ENCODE results near the gene CEP85L.

CEP85L gene

DNA sequence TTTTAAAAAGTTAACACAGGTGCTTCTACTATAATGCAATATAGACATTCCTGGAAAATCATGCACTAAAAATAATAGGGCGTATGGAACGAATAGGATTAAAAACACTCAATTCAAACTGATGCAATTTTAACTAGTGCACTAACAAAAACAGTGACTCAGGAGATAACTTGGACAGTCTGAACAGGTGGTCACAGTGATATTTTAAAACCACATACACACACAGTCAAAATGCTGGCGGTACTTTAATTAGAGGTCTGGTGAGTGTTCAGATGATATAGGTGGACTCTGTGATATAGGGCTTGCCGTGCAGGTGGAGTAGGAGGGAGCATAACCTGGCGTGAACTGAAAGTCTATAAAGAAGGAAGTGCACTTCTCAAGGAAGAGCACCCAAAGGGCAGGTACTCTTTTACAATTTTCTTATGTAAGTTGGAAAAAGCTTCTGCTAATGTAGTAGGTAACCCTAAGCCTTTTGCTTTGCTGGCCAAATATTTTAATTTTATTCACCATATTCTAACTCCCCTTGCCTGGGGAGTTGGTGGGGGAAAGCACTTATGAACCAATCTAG is 145.2 kb downstream of the CEP85L start:
- Histone ChIP-seq H3K27ac (no peak overlapping the region), H3K9ac (no peak overlapping the region), H3K4me1 (no peaks in the 10 kb centered on the region), H3K9me3 (replicated peaks in 1 of 11) (no peaks in the 10 kb centered on the region), H3K4me2 (no peak overlapping the region), H3K4me3 (no peak overlapping the region), H3K27me3 (no peaks in the 10 kb centered on the region), H3K36me3 (peaks cover 0 to 61% (median 16%) of the 10 kb centered on the region in 11 experiments; a peak in 13 of 22 replicates), H4K20me1 (peaks cover 0 to 73% (median 0%) of the 10 kb centered on the region in 11 experiments; a peak in 3 of 22 replicates)
- TF ChIP-seq Cebpa-rat (IDR thresholded peaks at IDR 0.05), result no peak

DNA sequence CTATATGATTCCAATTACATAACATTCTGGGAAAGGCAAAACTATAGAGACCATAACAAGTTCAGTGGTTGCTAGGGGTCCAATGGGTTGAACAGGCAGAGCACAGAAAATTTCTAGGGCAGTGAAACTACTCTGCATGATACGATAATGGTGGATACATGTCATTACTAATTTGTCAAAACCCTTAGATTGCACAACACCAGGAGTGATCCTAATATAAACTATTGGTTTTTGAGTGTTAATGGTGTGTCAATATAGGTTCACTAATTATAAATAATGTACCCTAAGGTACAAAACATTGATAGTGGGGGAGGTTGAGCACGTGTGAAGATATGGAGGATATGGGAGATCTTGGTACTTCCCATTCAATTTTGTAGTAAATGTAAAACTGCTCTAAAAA is 145.7 kb downstream of the CEP85L start:
- H3K4me1 ChIP-seq, result no peaks in the 10 kb centered on the region
- TF ChIP-seq Cebpa-rat (IDR thresholded peaks at IDR 0.05), result no peak
- no peak overlapping the region for H3K4me2 ChIP-seq
- H3K36me3 ChIP-seq, result peaks cover 0 to 61% (median 16%) of the 10 kb centered on the region in 11 experiments; a peak in 13 of 22 replicates
- no peaks in the 10 kb centered on the region for H3K9me3 ChIP-seq (replicated peaks in 1 of 11)
- no peak overlapping the region for H3K27ac ChIP-seq
- H3K4me3 ChIP-seq, result no peak overlapping the region
- peaks cover 0 to 73% (median 0%) of the 10 kb centered on the region in 11 experiments; a peak in 3 of 22 replicates for H4K20me1 ChIP-seq
- H3K9ac ChIP-seq, result no peak overlapping the region
- H3K27me3 ChIP-seq, result no peaks in the 10 kb centered on the region

DNA sequence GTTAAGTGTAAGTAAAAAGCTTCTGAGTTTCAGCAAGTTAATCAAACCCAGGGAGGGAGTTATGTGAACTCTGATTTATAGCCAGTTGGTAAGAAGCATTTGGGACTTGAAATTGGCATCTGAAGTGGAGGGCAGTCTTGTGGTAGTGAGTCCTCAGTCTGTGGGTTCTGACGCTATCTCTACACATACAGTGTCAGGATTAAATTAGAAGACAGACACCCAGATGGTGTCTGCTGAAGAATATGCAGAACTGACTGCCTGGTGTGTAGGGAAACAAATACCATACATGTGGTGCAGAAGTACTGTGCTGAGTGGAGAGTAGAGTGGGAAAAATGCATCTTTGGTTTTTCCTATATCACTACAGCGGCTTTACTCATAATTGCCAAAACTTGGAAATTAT is 146.8 kb downstream of the CEP85L start:
- Histone ChIP-seq H3K4me1 (no peaks in the 10 kb centered on the region), H3K4me3 (no peak overlapping the region), H3K9ac (no peak overlapping the region), H3K36me3 (peaks cover 0 to 67% (median 16%) of the 10 kb centered on the region in 11 experiments; a peak in 13 of 22 replicates), H3K4me2 (no peak overlapping the region), H3K27ac (no peak overlapping the region), H4K20me1 (peaks cover 0 to 74% (median 0%) of the 10 kb centered on the region in 11 experiments; a peak in 3 of 22 replicates), H3K27me3 (no peaks in the 10 kb centered on the region), H3K9me3 (replicated peaks in 1 of 11) (no peaks in the 10 kb centered on the region; a peak in 1 of 22 replicates)
- TF ChIP-seq Cebpa-rat (IDR thresholded peaks at IDR 0.05), result no peak

DNA sequence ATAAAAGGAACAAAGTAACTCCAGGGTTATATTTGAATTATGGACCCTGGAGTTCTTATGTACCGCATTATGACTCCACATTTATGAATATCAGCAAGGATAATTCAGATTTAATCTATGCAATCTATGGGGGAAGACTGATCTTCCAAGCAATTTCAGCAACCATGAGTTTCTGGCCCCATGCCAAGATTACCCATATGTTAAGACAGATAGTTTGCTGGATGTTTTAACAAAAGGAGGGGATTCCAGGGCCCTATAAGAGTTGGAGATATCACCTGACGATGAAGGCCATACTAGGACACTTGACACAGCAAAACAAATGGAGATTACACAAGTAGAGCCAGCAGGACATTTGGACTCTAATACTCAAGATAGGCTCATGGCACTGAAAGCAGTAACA is 149.2 kb downstream of the CEP85L start:
- Histone ChIP-seq H3K4me3 (no peak overlapping the region), H3K27me3 (no peaks in the 10 kb centered on the region), H3K36me3 (peaks cover 0 to 77% (median 16%) of the 10 kb centered on the region in 11 experiments; a peak in 13 of 22 replicates)

DNA sequence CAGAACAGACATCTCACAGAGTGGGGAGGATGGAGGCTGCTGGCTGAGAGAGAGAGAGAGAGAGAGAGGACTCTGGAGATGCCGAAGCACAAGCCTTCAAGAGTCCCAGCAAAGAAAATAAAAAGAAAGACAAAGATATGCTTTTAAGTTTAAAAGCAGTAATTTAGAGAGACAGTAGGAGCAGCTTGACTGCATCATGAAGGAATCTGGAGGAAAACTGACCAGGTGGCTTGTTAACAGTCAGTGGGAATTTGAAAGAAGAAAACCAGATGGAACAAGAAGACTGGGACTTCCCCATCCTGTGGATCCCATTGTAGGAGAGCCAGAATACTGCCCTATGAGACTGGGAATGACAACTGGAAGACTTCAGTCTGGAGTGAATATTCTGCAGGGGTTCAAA is 149.6 kb downstream of the CEP85L start:
- H3K4me2 ChIP-seq, result no peak overlapping the region
- no peak overlapping the region for H3K27ac ChIP-seq
- H4K20me1 ChIP-seq, result peaks cover 0 to 52% (median 0%) of the 10 kb centered on the region in 11 experiments; a peak in 2 of 22 replicates
- H3K27me3 ChIP-seq, result no peaks in the 10 kb centered on the region
- no peak overlapping the region for H3K9ac ChIP-seq
- peaks cover 0 to 81% (median 16%) of the 10 kb centered on the region in 11 experiments; a peak in 13 of 22 replicates for H3K36me3 ChIP-seq
- H3K4me3 ChIP-seq, result no peak overlapping the region
- TF ChIP-seq Cebpa-rat (IDR thresholded peaks at IDR 0.05), result no peak
- no peaks in the 10 kb centered on the region; a peak in 1 of 20 replicates for H3K4me1 ChIP-seq
- no peaks in the 10 kb centered on the region; a peak in 1 of 22 replicates for H3K9me3 ChIP-seq (replicated peaks in 1 of 11)

More for the DNA sequence above, 149.2 kb downstream of the CEP85L start:
- no peak overlapping the region for H3K27ac ChIP-seq
- no peaks in the 10 kb centered on the region for H3K4me1 ChIP-seq
- H3K4me2 ChIP-seq, result no peak overlapping the region
- no peaks in the 10 kb centered on the region; a peak in 1 of 22 replicates for H3K9me3 ChIP-seq (replicated peaks in 1 of 11)
- peaks cover 0 to 56% (median 0%) of the 10 kb centered on the region in 11 experiments; a peak in 3 of 22 replicates for H4K20me1 ChIP-seq
- no peak for TF ChIP-seq Cebpa-rat (IDR thresholded peaks at IDR 0.05)
- no peak overlapping the region for H3K9ac ChIP-seq

DNA sequence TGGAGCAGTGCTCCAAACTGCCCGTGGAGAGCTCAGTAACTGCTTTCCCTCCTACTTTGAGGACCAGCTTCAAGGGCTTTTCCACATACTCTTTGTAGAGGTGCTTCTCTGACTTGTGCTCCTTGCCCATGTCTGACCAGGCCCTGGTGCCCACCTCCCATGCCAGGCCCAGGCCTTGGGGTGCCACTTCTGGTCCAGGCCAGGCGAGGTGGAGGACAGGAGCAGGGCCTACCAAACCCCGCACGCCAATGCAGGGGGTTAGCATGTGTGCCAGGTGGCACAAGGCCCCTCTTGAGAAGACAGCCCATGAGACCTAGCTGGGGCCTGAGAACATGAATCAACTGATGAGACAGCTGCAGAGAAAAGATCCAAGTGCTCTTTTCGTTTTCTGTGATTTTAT is 150.3 kb downstream of the CEP85L start:
- peaks cover 0 to 85% (median 16%) of the 10 kb centered on the region in 11 experiments; a peak in 13 of 22 replicates for H3K36me3 ChIP-seq
- H3K9me3 ChIP-seq (replicated peaks in 1 of 11), result peaks cover 0 to 2% (median 0%) of the 10 kb centered on the region in 11 experiments; a peak in 2 of 22 replicates
- H3K27ac ChIP-seq, result no peak overlapping the region
- H4K20me1 ChIP-seq, result peaks cover 0 to 49% (median 0%) of the 10 kb centered on the region in 11 experiments; a peak in 2 of 22 replicates
- H3K4me1 ChIP-seq, result no peaks in the 10 kb centered on the region; a peak in 1 of 20 replicates
- no peaks in the 10 kb centered on the region for H3K27me3 ChIP-seq
- H3K4me2 ChIP-seq, result no peak overlapping the region
- H3K4me3 ChIP-seq, result no peak overlapping the region
- no peak for TF ChIP-seq Cebpa-rat (IDR thresholded peaks at IDR 0.05)
- no peak overlapping the region for H3K9ac ChIP-seq

DNA sequence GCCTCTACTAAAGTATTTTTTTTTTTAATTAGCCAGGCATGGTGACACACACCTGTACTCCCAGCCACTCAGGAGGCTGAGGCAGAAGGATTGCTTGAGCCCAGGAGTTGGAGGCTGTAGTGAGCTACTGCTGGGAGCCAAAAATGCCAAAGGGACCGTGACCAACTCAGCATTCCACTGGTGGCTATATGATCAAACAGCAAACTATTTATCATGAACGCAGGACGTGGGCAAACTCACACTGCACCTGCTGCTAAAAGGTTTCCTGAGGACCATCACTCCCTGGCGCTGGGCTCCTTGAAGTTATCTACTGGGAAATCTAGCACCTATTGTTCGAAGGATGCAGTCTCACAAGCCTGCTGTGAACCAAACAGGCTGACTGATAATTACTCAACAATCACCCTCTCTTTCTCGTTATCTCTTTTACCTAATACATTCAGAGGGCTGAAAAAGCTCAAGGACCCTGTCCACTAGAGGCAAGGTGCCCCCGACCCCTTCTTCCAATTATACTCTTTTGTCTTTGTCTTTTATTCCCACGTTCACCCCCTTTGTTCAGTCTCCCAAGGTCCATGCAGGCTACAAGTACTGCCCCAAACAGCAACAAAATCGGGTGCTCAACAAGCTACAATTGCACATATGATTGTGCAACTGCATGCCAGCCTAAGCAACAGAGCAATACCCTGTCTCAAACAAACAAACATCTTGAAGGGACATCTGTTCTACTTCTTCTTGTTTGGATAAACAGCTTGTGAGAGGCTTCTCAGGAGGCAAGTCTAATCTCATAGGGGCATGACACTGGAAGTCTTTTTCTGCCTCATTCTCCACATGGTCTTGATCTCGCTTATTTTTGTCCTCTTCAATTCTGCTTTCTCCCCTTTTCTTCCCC is 151.0 kb downstream of the CEP85L start:
- no peak for TF ChIP-seq Cebpa-rat (IDR thresholded peaks at IDR 0.05)
- no peak overlapping the region for H3K4me2 ChIP-seq
- H3K9ac ChIP-seq, result no peak overlapping the region
- H3K4me1 ChIP-seq, result peaks cover 0 to 7% (median 0%) of the 10 kb centered on the region in 10 experiments; a peak in 1 of 20 replicates
- H3K9me3 ChIP-seq (replicated peaks in 1 of 11), result peaks cover 0 to 10% (median 0%) of the 10 kb centered on the region in 11 experiments; a peak in 4 of 22 replicates
- H3K27ac ChIP-seq, result no peak overlapping the region
- peaks cover 0 to 42% (median 0%) of the 10 kb centered on the region in 11 experiments; a peak in 2 of 22 replicates for H4K20me1 ChIP-seq
- peaks cover 0 to 85% (median 16%) of the 10 kb centered on the region in 11 experiments; a peak in 13 of 22 replicates for H3K36me3 ChIP-seq
- H3K4me3 ChIP-seq, result no peak overlapping the region
- H3K27me3 ChIP-seq, result no peaks in the 10 kb centered on the region

DNA sequence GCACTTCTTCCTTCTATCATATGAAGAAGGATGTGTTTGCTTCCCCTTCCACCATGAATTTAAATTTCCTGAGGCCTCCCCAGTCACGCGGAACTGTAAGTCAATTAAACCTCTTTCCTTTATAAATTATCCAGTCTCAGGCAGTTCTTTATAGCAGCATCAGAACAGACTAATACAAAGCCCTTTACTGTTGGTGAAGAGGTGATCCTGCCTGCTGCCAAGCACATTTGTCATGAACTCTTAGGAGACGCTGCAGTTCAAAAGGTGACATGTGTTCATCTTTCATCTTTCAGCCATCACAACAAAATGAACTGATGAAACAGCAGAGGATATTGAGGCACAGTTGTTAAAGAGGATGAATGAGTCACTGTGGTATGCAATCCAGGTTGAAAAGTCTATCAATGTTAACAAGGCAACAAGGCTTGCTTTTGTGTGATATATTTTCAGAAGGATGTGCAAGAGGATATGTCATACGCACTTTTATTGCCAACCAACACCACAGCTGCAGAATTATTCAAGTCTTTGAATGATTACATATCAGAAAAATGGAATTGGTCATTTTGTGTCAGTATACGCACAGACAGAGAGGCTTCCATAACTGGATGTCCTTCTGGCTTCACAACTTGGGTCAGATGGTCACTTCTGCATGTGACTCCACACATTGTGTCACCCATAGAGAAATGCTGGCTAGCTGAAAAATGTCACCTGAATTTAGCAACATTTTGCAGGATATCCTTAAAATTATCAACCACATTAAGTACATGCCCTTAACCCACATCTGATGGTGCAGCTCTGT is 155.7 kb downstream of the CEP85L start:
- Histone ChIP-seq H3K27ac (no peak overlapping the region), H3K27me3 (no peaks in the 10 kb centered on the region), H3K4me2 (no peak overlapping the region), H3K36me3 (peaks cover 0 to 76% (median 7%) of the 10 kb centered on the region in 11 experiments; a peak in 11 of 22 replicates), H3K9ac (no peak overlapping the region), H3K4me1 (peaks cover 0 to 8% (median 0%) of the 10 kb centered on the region in 10 experiments; a peak in 1 of 20 replicates), H4K20me1 (peaks cover 0 to 35% (median 0%) of the 10 kb centered on the region in 11 experiments; a peak in 2 of 22 replicates), H3K4me3 (no peak overlapping the region), H3K9me3 (replicated peaks in 1 of 11) (peaks cover 0 to 14% (median 0%) of the 10 kb centered on the region in 11 experiments; a peak in 4 of 22 replicates)
- no peak for TF ChIP-seq Cebpa-rat (IDR thresholded peaks at IDR 0.05)

Measured in BLaER1 treated with 17β-estradiol and CSF1 and Interleukin-3, amounts not matched to agents 10 nM and 100 nM (cell line).